Stomach (tissue), 9 donors: ENCODE measurements around the gene ARID5A. TPM values are rescaled to one million over a fixed set of nuclear protein-coding genes. Genes with fewer than 3 reads are reported as not detected.

Experiments used
- DNase-seq, 2 donors: peaks; one replicate each; pipeline versions ENCODE4 v3.0.0 to v3.0.0-alpha.2; 2013 to 2019
- H3K27ac ChIP-seq, 5 donors: fragments of 200-600 bp in 4 of 5; sonication (generic) in 4 of 5; one replicate each; pipeline ENCODE4 v1.5.1; 2013 to 2019; ENCODE audit warnings: mild to moderate bottlenecking in 1 of 5, moderate library complexity in 1 of 5
- H3K27me3 ChIP-seq, 3 donors: fragments of 200-600 bp; sonication (generic); one replicate each; pipeline ENCODE4 v1.5.1; 2017 to 2019; ENCODE audit warnings: mixed run types in 1 of 3
- H3K36me3 ChIP-seq, 4 donors: fragments of 200-600 bp; sonication (generic); 1 replicate in 3 of 4; 2 replicates in 1 of 4; pipeline ENCODE4 v1.5.1; 2016 to 2019
- H3K4me1 ChIP-seq, 4 donors: fragments of 200-600 bp; sonication (generic); one replicate each; pipeline ENCODE4 v1.5.1; 2016 to 2019
- H3K4me3 ChIP-seq, 4 donors: fragments of 200-600 bp; sonication (generic) in 3 of 4; one replicate each; pipeline ENCODE4 v1.5.1; 2016 to 2019; ENCODE audit warnings: mild to moderate bottlenecking in 1 of 4
- H3K9me3 ChIP-seq, 4 donors: fragments of 200-600 bp; sonication (generic); one replicate each; pipeline ENCODE4 v1.5.1; 2016 to 2019
- CTCF ChIP-seq, 7 experiments: fragments of 450-650 bp in 4 of 7; fragments of 200-600 bp in 3 of 7; sonication (generic) in 3 of 7; IDR thresholded peaks; one replicate each; pipeline ENCODE4 v1.5.1; 2016 to 2019; ENCODE audit warnings: antibody characterized with exemption in 7 of 7, control low read depth in 2 of 7, mild to moderate bottlenecking in 1 of 7
- EP300 ChIP-seq: sonication (generic); formaldehyde crosslinking; IDR thresholded peaks from one replicate; pipeline ENCODE4 v1.6.1; 2017; ENCODE audit warnings: antibody characterized with exemption
- POLR2A ChIP-seq, 4 donors: fragments of 450-650 bp; IDR thresholded peaks; one replicate each; pipeline ENCODE4 v1.6.1; 2016; ENCODE audit warnings: antibody characterized with exemption in 4 of 4, control low read depth in 2 of 4, mild to moderate bottlenecking in 1 of 4, moderate library complexity in 1 of 4
- POLR2AphosphoS5 ChIP-seq, 3 donors: sonication (generic); formaldehyde crosslinking; IDR thresholded peaks; one replicate each; pipeline ENCODE4 v1.6.1; 2016; ENCODE audit warnings: antibody characterized with exemption in 3 of 3
- WGBS, 5 donors: extraction: QIAGEN DNeasy Blood & Tissue Kit in 3 of 5; methylation state at CpG; one replicate each; pipeline versions ENCODE4 v1.1.5 to v1.1.7; 2013 to 2018; 5-methylcytosine and 5-hydroxymethylcytosine counted together
- intact Hi-C: fragments of 100-400 bp; cut with DNase I; formaldehyde crosslinking; loops from one replicate; pipeline ENCODE4 v1.15.1; 2023; ENCODE audit warnings: low total_unique reads
- polyA plus RNA-seq, 3 donors: library from polyadenylated mRNA; stranded (reverse); fragments of 200-250 nt; gene quantifications; one replicate each; pipeline ENCODE4 v1.2.3, GENCODE V29; 2013
- total RNA-seq, 5 donors: library from RNA; depleted of rRNA; stranded (reverse); fragments of >200 nt; gene quantifications; one replicate each; pipeline versions ENCODE4 v1.1.0 to v1.2.3, GENCODE V29; 2014 to 2016
- donor health status: healthy with polysubstance abuse.
- donor health status: Bipolar disorder and iron deficiency.
- donor health status: healthy.

ARID5A gene
- total and polyA plus RNA-seq, 8 donors, result 1.2 to 26.8 (median 14.6) TPM

GRCh38 chr2:96523659-96524481 lies 12.7 kb upstream of the ARID5A start:
- Histone ChIP-seq H3K4me3 (no peak overlapping the region), H3K4me1 (peaks cover 12 to 31% (median 28%) of the 10 kb centered on the region in 4 donors), H3K36me3 (no peaks in the 10 kb centered on the region), H3K27ac (no peak overlapping the region), H3K27me3 (no peaks in the 10 kb centered on the region), H3K9me3 (no peaks in the 10 kb centered on the region)
- 50 to 66% (median 59%) methylated on average over 10 to 11 of the region's 11 CpGs for WGBS, 5 donors
- intact Hi-C loops, result no loop called here
- TF ChIP-seq POLR2A (IDR thresholded peaks at IDR 0.05), result no peak
- TF ChIP-seq CTCF (IDR thresholded peaks at IDR 0.05), result no peak
- no peak for TF ChIP-seq EP300
- TF ChIP-seq POLR2AphosphoS5 (IDR thresholded peaks at IDR 0.05), result no peak
- DNase-seq, result peak in 1 of 2 donors; percentile 40

- H3K27me3 ChIP-seq, result no peaks in the 10 kb centered on the region
- peaks cover 12 to 34% (median 32%) of the 10 kb centered on the region in 4 donors for H3K4me1 ChIP-seq
- intact Hi-C loops, result no loop called here
- H3K9me3 ChIP-seq, result no peaks in the 10 kb centered on the region
- H3K4me3 ChIP-seq, result no peak overlapping the region
- no peak for TF ChIP-seq POLR2A (IDR thresholded peaks at IDR 0.05)
- no peak for TF ChIP-seq EP300
- no peak for TF ChIP-seq POLR2AphosphoS5 (IDR thresholded peaks at IDR 0.05)
- TF ChIP-seq CTCF (IDR thresholded peaks at IDR 0.05), result no peak
- no peaks in the 10 kb centered on the region for H3K36me3 ChIP-seq
- peak in 1 of 2 donors; percentile 3 for DNase-seq
- H3K27ac ChIP-seq, result no peak overlapping the region
- 54 to 72% (median 64%) methylated on average over 15 of the region's 15 CpGs for WGBS, 5 donors
Measured at GRCh38 chr2:96524482-96525210, 11.9 kb upstream of the ARID5A start.

- Histone ChIP-seq H3K27ac (no peak overlapping the region), H3K4me1 (peaks cover 12 to 39% (median 32%) of the 10 kb centered on the region in 4 donors), H3K4me3 (no peak overlapping the region), H3K9me3 (no peaks in the 10 kb centered on the region), H3K27me3 (no peaks in the 10 kb centered on the region), H3K36me3 (no peaks in the 10 kb centered on the region)
- DNase-seq, result peak in 1 of 2 donors; percentile 2
- intact Hi-C loops, result no loop called here
- WGBS, 5 donors, result 78 to 91% (median 88%) methylated on average over 4 of the region's 4 CpGs
- TF ChIP-seq POLR2AphosphoS5 (IDR thresholded peaks at IDR 0.05) (no peak), EP300 (no peak), POLR2A (IDR thresholded peaks at IDR 0.05) (no peak), CTCF (IDR thresholded peaks at IDR 0.05) (no peak)
Measured at GRCh38 chr2:96525211-96525507, 11.4 kb upstream of the ARID5A start.

GRCh38 chr2:96526101-96526591 lies 10.4 kb upstream of the ARID5A start:
- WGBS, 5 donors, result 93 to 97% (median 96%) methylated on average over 6 to 12 of the region's 12 CpGs
- TF ChIP-seq POLR2AphosphoS5 (IDR thresholded peaks at IDR 0.05) (no peak), POLR2A (IDR thresholded peaks at IDR 0.05) (no peak), EP300 (no peak), CTCF (IDR thresholded peaks at IDR 0.05) (no peak)
- H3K9me3 ChIP-seq, result no peaks in the 10 kb centered on the region
- no peaks in the 10 kb centered on the region for H3K36me3 ChIP-seq
- DNase-seq, result peak in 1 of 2 donors; percentile 43
- H3K4me1 ChIP-seq, result peaks cover 12 to 49% (median 32%) of the 10 kb centered on the region in 4 donors
- H3K27me3 ChIP-seq, result no peaks in the 10 kb centered on the region
- no peak overlapping the region for H3K4me3 ChIP-seq
- no peak overlapping the region for H3K27ac ChIP-seq
- intact Hi-C loops, result no loop called here
